Activated naive CD8-positive, alpha-beta T cell treated with anti-CD3 and anti-CD28 coated beads, Interleukin-2, amount 10 ng/mL, durations not matched to agents 7 days and 5 days (primary cell): ENCODE results near the gene GSTM4. TPM values are rescaled to one million over a fixed set of nuclear protein-coding genes. Genes with fewer than 3 reads are reported as not detected.
"Not testable (repeated sequence)": the region's sequence is repeated elsewhere in the genome, so short reads cannot be mapped to it uniquely, and the experiment has no call there.

Experiments used
- ATAC-seq: fragments of 150-1000 bp; cut with Tn5 transposase; one replicate; pipeline ENCODE4 v1.10.0; 2021; ENCODE audit warnings: low read depth, moderate library complexity
- POLR2A ChIA-PET: fragments of 350-600 bp; sonication (Branson Sonifier 250); formaldehyde crosslinking; loops from one replicate; lab custom pipeline; 2021; ENCODE audit warnings: antibody characterized with exemption; lab: Charles Lee
- DNase-seq: peaks from one replicate; pipeline ENCODE4 v3.0.0; 2021
- H3K27ac Mint-ChIP-seq: one replicate; pipeline ENCODE4 v1.8.0; 2022; ENCODE audit warnings: mild to moderate bottlenecking, mixed read lengths
- H3K27me3 Mint-ChIP-seq: one replicate; pipeline ENCODE4 v1.8.0; 2022; ENCODE audit warnings: mild to moderate bottlenecking, moderate library complexity, mixed read lengths
- H3K36me3 Mint-ChIP-seq: one replicate; pipeline ENCODE4 v1.8.0; 2021; ENCODE audit warnings: mild to moderate bottlenecking, mixed read lengths
- H3K4me1 Mint-ChIP-seq: one replicate; pipeline ENCODE4 v1.8.0; 2021; ENCODE audit warnings: mixed read lengths
- H3K4me3 Mint-ChIP-seq: one replicate; pipeline ENCODE4 v1.8.0; 2022; ENCODE audit warnings: mild to moderate bottlenecking, moderate library complexity, mixed read lengths
- H3K9me3 Mint-ChIP-seq: one replicate; pipeline ENCODE4 v1.8.0; 2021; ENCODE audit warnings: mixed read lengths
- total RNA-seq, 2 experiments: library from RNA; stranded (reverse); gene quantifications; one replicate each; pipeline ENCODE4 v1.2.3, GENCODE V29; 2021

Gene GSTM4
- total RNA-seq, 2 experiments from 2014 or later, result 5.3 to 5.9 TPM

DNA sequence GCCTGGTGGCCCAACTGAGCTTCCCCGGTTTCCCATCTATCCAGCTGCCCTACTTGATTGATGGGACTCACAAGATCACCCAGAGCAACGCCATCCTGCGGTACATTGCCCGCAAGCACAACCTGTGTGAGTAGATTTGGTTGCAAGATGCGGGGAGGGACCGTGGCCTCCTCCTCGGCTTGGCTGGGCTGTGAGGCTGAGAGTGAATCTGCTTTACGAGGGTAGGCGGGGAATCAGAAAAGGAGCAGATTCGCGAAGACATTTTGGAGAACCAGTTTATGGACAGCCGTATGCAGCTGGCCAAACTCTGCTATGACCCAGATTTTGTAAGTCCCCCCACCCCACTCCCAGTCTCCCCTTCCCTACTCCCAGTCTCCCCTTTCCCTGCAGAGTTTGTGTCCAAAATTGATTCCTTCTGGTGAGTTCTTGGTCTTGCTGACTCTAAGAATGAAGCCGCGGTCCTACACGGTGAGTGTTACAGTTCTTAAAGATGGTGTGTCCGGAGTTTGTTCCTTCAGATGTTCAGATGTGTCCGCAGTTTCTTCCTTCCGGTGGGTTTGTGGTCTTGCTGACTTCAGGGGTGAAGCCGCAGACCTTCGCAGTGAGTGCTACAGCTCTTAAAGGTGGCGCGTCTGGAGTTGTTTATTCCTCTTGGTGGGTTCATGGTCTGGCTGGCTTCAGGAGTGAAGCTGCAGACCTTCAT is 13.5 kb downstream of the GSTM4 start:
- ATAC-seq (no peak), DNase-seq (no peak)
- Mint-ChIP-seq H3K36me3 (peaks cover 2% of the 10 kb centered on the region), H3K27ac (peak overlapping the region; percentile 73), H3K4me1 (peaks cover 19% of the 10 kb centered on the region), H3K9me3 (no peaks in the 10 kb centered on the region), H3K4me3 (peak overlapping the region; percentile 71), H3K27me3 (no peaks in the 10 kb centered on the region)
- POLR2A ChIA-PET, result interaction anchor here (1.0 kb wide), 1 partner anchor 121 kb away, joined by 3 read pairs; the partner anchor contains the start of gene GNAI3

DNA sequence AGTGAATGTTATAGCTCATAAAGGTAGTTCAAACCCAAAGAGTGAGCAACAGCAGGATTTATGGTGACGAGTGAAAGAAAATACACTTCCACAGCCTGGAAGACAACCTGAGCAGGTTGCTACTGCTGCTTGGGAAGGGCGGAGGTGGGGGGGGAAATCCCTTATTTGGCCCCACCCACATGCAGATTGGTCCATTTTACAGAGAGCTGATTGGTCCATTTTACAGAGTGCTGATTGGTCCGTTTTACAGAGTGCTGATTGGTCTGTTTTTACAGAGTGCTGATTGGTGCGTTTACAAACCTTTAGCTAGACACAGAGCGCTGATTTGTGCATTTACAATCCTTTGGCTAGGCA is 14.0 kb downstream of the GSTM4 start:
- Mint-ChIP-seq H3K4me3 (peak overlapping the region; percentile 71), H3K27ac (peak overlapping the region; percentile 73), H3K4me1 (peaks cover 19% of the 10 kb centered on the region)
- POLR2A ChIA-PET, result interaction anchor here (1.0 kb wide), 1 partner anchor 122 kb away, joined by 3 read pairs; the partner anchor contains the start of gene GNAI3
- not testable (repeated sequence) for H3K9me3 Mint-ChIP-seq, ATAC-seq, DNase-seq, H3K36me3 Mint-ChIP-seq, H3K27me3 Mint-ChIP-seq

DNA sequence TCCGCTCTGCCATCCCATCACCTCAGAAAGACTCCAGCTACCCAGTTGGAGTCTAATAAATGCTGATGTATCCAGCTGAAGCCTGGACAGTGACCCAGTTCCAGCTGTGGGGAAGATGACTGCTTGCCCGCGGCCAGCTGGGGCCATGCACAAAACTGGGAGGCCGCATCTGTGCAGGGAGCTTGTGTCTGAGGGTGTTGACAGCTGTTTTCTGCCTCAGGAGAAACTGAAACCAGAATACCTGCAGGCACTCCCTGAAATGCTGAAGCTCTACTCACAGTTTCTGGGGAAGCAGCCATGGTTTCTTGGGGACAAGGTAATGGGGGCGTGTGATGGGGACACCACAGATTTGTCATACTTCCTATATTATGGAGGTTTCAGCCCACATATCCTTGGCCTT is 15.2 kb downstream of the GSTM4 start:
- H3K27me3 Mint-ChIP-seq, result no peaks in the 10 kb centered on the region
- no peak overlapping the region for H3K27ac Mint-ChIP-seq
- no peak for DNase-seq
- H3K9me3 Mint-ChIP-seq, result no peaks in the 10 kb centered on the region
- H3K36me3 Mint-ChIP-seq, result peaks cover 2% of the 10 kb centered on the region
- peaks cover 19% of the 10 kb centered on the region for H3K4me1 Mint-ChIP-seq
- H3K4me3 Mint-ChIP-seq, result no peak overlapping the region
- ATAC-seq, result no peak
- POLR2A ChIA-PET, result interaction anchor here (0.9 kb wide), 1 partner anchor 10 kb away, joined by 3 read pairs; no protein-coding TSS in a partner anchor

DNA sequence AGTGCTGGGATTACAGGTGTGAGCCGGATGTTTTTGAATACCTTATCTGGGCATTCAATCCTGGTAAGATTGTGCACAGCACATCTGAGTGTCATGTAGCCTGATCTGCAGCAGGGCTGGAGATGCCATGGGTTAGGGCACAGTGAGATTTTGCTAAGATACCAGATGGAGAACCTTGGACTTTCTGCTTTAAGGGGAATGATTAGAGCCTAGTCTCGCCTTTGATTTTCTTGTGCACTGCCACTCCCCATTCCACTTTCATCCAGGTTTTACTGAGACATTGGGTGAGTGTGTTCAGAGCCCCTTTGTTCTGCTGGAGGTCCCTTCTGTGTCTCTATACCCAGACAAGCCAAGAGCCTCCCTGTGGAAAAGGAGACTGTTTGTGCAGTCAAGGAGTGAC is 18.0 kb downstream of the GSTM4 start:
- H3K4me3 Mint-ChIP-seq, H3K27ac Mint-ChIP-seq, H3K36me3 Mint-ChIP-seq, H3K27me3 Mint-ChIP-seq, DNase-seq, H3K9me3 Mint-ChIP-seq, POLR2A ChIA-PET, ATAC-seq: not testable (repeated sequence)
- peaks cover 12% of the 10 kb centered on the region for H3K4me1 Mint-ChIP-seq

DNA sequence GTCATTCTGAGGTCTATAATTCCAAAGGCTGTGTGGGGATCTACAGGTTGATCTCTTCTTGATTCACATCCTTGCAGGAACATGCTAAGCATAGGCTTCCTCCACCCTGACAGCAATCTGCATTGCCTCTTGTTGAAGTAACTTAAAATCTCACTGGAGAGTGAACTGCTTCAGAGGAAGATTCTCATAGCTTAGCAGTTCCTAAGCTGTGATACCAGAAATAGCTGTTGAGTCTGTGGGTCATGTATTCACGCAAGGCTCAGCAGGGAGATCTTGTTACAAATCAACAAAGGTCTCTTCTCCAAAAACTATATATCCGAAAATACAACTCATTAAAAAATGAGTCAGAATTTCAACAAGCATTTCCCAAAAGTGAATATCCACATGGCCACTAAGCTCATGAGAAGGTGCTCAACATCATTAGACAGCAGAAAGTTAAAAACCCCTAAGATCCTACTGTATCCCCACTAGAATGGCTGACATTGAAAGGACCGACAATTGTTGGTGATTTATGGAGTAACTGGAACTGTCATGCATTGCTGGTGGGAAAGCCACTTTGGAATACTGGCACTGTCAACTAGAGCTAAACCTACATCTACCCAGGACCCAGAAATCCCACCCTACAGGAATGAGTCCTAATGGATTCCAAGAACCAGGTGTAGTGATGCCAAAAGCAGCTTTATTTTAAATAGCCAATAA is 20.9 kb downstream of the GSTM4 start:
- H3K9me3 Mint-ChIP-seq, H3K36me3 Mint-ChIP-seq, H3K4me1 Mint-ChIP-seq, POLR2A ChIA-PET, H3K27ac Mint-ChIP-seq, DNase-seq, H3K27me3 Mint-ChIP-seq, H3K4me3 Mint-ChIP-seq, ATAC-seq: not testable (repeated sequence)

DNA sequence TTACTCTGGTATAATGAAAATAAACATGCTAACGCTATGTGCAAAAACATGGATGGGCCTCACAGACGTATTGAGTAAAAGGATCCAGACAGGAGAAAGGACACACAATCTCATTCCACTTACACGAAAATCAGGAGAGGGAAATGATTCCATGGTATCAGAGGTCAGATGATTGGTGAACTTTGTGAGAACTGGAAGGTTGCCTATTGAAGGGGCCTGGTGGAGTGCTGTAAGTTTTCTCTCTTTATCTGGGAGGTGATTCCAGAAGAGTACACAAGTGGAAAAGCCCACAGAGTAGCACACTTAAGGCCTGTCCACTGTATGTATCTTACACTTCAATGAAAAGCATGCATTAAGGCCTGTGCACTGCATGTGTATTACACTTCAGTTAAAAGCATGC is 21.6 kb downstream of the GSTM4 start:
- no peak overlapping the region for H3K4me3 Mint-ChIP-seq
- no peak overlapping the region for H3K27ac Mint-ChIP-seq
- ATAC-seq (no peak), DNase-seq (no peak)
- H3K36me3 Mint-ChIP-seq, result no peaks in the 10 kb centered on the region
- H3K9me3 Mint-ChIP-seq, result no peaks in the 10 kb centered on the region
- H3K4me1 Mint-ChIP-seq, result no peaks in the 10 kb centered on the region
- POLR2A ChIA-PET, result no interaction called here
- H3K27me3 Mint-ChIP-seq, result no peaks in the 10 kb centered on the region

DNA sequence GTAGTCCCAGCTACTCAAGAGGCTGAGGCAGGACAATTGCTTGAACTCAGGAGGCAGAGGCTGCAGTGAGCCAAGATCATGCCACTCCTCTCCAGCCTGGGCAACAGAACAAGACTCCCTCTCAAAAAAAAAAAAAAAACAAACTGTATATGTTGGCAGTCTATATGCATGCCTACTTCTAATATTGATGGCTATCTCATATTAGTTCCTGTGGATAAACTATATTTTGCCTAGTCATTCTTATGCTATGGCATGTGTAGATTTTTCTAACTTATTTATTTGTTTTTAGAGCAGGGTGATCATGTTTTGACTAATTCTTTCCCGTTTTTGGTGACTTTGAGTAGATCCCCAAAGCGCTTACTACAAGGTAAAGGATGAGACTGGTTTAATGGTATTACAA is 22.7 kb downstream of the GSTM4 start:
- H3K27me3 Mint-ChIP-seq, H3K27ac Mint-ChIP-seq, ATAC-seq, DNase-seq, POLR2A ChIA-PET, H3K9me3 Mint-ChIP-seq, H3K4me3 Mint-ChIP-seq, H3K4me1 Mint-ChIP-seq, H3K36me3 Mint-ChIP-seq: not testable (repeated sequence)

DNA sequence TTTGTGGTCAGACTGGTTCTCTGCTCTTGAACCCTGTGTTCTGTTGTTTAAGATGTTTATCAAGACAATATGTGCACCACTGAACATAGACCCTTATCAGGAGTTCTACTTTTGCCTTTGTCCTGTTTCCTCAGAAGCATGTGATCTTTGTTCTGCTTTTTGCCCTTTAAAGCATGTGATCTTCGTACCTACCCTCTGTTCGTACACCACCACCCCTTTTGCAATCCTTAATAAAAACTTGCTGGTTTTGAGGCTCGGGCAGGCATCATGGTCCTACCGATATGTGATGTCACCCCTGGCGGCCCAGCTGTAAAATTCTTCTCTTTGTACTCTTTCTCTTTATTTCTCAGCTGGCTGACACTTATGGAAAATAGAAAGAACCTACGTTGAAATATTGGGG is 28.9 kb downstream of the GSTM4 start:
- H3K9me3 Mint-ChIP-seq, POLR2A ChIA-PET, H3K4me3 Mint-ChIP-seq, H3K4me1 Mint-ChIP-seq, DNase-seq, ATAC-seq, H3K27ac Mint-ChIP-seq, H3K36me3 Mint-ChIP-seq, H3K27me3 Mint-ChIP-seq: not testable (repeated sequence)

DNA sequence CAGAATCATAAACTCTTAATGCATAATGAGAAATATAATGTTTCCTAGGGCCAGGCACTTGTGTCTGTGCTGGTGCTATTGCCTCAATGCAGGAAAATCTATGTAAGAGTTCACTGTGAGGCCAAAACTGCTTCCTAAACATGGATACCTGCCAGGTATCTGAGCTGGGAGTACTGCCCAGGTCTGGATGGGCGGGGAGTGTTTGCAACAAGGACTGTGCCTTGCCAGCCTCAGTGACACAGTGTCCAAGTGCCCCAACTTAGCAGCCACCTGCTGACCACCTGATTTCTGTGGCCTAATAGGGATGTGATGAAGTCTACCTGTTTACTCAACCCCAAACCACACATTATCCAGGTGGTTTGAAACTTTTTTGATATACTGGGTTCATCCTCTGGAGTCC is 29.5 kb downstream of the GSTM4 start:
- H3K27me3 Mint-ChIP-seq, H3K9me3 Mint-ChIP-seq, DNase-seq, H3K27ac Mint-ChIP-seq, ATAC-seq, POLR2A ChIA-PET, H3K36me3 Mint-ChIP-seq, H3K4me3 Mint-ChIP-seq, H3K4me1 Mint-ChIP-seq: not testable (repeated sequence)

DNA sequence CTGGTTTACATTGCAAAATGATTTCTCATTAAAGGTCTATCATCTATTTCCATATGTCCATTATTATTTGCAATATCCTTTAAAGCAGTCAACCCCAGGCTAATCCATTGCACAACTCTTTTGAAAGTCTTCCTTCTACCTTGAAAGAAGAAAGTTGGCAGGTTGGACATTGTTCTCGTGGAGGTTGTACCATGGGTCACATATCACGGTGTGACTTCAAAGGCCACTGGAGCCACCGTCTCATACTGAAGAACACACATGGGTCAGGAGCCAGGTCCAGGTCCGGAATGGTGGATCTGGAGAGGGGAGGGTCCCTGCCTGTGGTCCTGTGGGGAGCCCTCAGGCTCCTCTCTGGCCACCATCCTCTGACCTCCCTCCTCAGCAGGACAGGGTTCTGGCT is 30.0 kb downstream of the GSTM4 start:
- ATAC-seq, DNase-seq, POLR2A ChIA-PET, H3K9me3 Mint-ChIP-seq, H3K36me3 Mint-ChIP-seq, H3K27me3 Mint-ChIP-seq, H3K4me3 Mint-ChIP-seq, H3K27ac Mint-ChIP-seq, H3K4me1 Mint-ChIP-seq: not testable (repeated sequence)

DNA sequence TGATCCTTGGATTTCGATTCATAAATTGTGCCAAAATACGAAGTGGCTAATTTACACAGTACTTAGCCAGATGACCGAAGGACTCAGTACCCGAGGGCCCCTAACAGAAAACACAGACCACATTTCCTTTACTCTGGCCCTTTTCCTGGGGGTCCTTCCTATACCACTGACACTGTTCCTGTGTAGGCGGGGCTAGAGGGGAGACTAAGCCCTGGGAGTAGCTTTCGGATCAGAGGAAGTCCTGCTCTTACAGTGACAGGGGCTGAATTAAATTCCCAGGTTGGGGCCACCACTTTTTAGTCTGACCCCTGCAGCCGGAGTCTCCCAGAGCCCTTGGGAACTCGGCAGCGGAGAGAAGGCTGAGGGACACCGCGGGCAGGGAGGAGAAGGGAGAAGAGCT is 31.2 kb downstream of the GSTM4 start:
- H3K4me1 Mint-ChIP-seq, DNase-seq, H3K36me3 Mint-ChIP-seq, H3K4me3 Mint-ChIP-seq, H3K27ac Mint-ChIP-seq, H3K9me3 Mint-ChIP-seq, H3K27me3 Mint-ChIP-seq, POLR2A ChIA-PET, ATAC-seq: not testable (repeated sequence)

DNA sequence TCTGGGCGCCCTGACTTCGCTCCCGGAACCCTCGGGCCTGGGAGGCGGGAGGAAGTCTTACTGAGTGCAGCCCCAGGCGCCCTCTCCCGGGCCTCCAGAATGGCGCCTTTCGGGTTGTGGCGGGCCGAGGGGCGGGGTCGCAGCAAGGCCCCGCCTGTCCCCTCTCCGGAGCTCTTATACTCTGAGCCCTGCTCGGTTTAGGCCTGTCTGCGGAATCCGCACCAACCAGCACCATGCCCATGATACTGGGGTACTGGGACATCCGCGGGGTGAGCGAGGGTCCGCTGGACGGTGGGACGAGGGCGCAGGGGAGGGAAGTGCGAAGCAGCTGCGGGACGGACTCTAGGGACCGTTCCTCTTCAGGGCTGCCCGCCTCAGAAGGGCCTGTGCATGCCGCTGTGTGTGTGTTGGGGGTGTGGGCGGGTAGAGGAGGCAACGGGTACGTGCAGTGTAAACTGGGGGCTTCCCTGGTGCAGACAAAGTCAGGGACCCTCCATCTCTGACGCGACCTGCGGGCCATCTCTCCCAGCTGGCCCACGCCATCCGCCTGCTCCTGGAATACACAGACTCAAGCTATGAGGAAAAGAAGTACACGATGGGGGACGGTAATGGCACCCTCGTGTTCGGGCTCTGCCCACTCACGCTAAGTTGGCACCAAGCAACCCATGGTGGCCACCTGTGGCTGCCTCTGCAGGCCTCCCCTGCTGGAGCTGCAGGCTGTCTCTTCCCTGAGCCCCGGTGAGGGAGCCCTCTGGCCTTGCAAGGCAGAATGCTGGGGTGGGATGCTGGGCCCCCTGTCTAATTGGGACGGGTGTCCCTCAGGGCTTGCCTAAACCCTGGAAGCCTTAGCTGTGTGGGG is 32.0 kb downstream of the GSTM4 start, which contains the start of gene GSTM1:
TSS of gene GSTM1 (plus strand) at position 177 of the 859 bp plus-strand sequence. CDS start at position 234, 57 bp downstream.
- POLR2A ChIA-PET, result no interaction called here
- Mint-ChIP-seq H3K27me3 (no peaks in the 10 kb centered on the region), H3K4me1 (no peaks in the 10 kb centered on the region), H3K9me3 (no peaks in the 10 kb centered on the region), H3K27ac (no peak within 1 kb of the TSS), H3K36me3 (no peaks in the 10 kb centered on the region), H3K4me3 (no peak within 1 kb of the TSS)
- DNase-seq (no peak), ATAC-seq (no peak)

DNA sequence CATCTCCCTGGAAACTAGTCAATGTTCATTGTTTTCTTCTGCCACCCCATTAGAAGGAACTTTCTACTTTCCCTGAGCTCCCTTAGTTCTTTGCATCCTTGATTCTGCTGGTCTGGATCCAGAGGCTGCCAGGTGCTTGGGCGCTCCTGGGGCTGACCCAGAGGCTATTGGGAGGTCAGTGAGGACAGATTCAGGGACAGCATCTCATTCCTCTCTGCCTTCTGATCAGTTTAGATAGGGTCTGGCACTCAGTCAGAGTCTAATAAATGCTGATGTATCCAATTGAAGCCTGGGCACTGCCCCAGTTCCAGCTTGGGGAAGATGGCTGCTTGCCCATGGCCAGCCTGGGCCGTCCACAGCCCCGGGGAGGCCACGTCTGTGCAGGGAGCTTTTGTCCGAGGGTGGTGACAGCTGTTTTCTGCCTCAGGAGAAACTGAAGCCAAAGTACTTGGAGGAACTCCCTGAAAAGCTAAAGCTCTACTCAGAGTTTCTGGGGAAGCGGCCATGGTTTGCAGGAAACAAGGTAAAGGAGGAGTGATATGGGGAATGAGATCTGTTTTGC is 34.0 kb downstream of the GSTM4 start:
- no peak for DNase-seq
- POLR2A ChIA-PET, result no interaction called here
- H3K4me1 Mint-ChIP-seq, result no peaks in the 10 kb centered on the region
- no peaks in the 10 kb centered on the region for H3K9me3 Mint-ChIP-seq
- no peak overlapping the region for H3K4me3 Mint-ChIP-seq
- H3K27me3 Mint-ChIP-seq, result no peaks in the 10 kb centered on the region
- no peaks in the 10 kb centered on the region for H3K36me3 Mint-ChIP-seq
- H3K27ac Mint-ChIP-seq, result no peak overlapping the region
- ATAC-seq, result no peak
